GM18526 (cell line): ENCODE data around the gene PTRH2.

Source experiments
- POLR2A ChIP-seq: IDR thresholded peaks from 3 replicates; pipeline ENCODE4 v1.6.1; 2011; ENCODE audit not compliant: insufficient read length; ENCODE audit errors: extremely low read depth

The PTRH2 gene

DNA sequence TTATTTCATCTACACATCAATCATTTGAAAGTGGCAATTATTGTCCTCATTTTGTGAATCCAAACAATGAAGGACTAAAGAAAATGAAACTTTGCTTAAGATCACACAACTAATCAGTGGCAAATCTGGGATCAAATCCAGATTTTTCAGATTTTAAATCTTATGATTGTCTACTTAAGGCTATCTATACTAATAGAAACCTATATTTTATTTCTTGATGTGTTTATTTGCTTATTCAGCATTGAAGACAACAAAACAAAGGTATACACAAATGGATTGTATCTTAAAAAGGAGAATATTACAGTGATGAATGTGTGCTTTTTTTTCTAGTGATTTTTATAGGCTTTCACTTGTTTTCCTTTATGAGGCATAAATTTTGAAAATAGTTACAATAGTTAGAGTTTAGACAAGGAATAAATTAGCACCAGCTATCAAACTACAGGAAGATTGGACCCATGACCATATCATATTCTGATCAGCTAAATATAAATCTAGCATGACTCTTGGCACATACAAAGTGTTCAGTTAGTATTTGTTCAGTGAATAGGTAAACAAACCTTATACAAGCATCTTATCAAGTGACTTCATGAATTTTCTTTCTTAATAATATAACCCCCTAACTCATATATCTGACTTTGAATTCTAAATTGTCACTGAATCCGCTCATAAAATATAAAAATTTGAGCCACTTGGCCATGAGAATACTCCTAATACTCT is 20.7 kb upstream of the PTRH2 start:
- TF ChIP-seq POLR2A, result no peak

DNA sequence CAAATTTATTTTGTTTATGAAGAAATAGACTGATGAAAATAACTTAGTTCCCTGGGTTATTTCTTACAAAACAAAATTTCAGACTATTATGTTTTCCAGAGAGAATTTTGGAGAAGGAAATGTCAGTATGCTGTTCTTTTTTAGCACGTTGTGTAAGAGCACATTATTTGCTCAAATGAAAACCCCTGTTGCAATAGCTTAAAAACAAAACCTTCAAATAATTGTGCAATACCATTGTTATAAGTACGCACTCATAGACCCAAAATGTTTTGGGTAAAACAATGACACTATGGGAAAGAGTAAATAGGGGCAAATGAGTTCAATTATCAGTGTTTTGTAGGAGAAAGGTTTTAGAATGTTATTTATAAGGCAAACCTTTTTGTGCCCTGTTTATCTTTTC is 18.5 kb upstream of the PTRH2 start:
- TF ChIP-seq POLR2A, result no peak

DNA sequence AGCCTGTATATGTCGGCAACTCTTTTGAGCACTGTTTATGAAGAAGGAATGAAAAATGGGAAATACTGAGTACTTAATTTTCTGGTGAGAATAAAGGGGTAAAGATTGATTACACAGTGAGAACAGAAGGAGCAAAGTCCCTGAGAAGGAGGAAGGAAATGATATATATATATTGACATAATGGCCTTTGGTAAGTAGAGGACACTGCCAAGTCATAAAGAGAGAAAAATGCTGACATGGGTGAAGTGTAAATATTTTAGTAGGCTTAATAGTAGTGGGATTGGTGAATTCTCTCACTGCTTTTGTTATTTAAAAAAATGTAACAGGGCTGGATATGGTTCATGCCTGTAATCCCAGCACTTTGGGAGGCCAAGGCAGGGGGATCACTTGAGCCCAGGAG is 16.4 kb upstream of the PTRH2 start:
- TF ChIP-seq POLR2A, result no peak

DNA sequence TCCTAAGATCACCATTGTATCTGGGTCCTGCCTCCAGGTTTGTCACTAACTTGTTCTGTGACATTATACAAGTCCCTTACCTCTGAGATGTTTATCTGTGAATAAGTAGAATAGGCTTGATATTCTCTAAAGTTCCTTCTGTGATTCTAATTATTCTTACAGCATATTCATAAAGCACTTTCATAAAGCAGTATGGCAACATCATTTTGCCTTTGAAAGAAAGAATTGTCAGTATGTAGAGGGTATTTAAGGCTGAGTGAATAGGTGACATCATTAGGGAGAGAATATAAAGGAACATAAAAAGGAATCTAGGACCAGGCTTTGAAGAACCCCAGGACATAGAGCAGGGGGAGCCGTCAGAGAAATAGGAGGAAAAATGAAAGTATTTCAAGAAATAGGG is 15.8 kb upstream of the PTRH2 start:
- TF ChIP-seq POLR2A, result no peak

DNA sequence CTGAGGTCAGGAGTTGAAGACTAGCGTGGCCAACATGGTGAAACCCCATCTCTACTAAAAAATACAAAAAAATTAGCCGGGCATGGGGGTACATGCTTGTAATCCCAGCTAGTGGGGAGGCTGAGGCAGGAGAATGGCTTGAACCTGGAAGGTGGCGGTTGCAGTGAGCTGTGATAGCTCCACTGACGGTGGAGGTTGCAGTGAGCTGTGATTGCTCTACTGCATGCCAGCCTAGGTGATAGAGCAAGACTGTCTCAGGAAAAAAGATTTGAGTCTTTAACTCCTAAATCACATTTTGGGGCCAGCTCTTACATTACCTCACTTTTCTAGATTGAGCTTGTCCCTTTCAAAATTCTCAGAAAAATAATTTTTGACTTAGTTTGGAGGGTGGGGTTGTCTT is 15.4 kb upstream of the PTRH2 start:
- no peak for TF ChIP-seq POLR2A

DNA sequence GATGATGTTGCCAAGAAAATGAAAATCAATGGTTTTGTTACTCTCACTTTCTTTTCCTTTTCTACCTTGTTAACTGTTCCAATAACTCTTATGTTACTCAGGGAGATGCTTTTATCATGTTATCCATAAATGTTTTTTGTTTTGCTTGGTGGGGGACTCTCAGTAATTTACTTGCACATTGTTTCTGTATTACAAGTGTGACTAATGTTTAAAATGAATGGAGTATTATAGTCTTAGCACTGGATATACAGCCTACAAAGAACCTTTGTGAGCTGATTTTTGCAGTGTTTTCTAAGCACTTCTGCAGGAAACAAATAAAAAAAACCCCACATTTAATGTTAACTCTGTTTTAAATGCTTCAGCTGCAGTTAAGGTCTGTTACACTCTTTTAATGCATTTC is 12.3 kb upstream of the PTRH2 start:
- TF ChIP-seq POLR2A, result no peak

DNA sequence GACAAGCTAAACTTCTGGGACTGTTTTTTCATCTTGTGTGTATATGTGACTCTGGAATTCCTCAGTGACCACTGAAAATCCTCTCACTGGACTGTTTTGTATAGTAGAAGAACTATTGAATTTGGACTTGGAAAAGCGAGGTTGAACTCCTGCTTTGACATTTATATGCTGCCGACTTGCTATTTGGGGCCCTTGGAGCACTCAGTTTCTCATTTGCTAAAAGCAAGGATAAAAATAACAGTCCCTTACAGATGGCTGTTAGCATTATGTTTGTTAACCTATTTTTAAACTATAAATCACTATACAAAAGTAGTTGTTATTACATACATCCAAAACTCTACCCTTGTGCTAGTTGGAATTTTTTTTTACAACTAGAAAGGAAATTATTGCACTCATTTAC is 9.2 kb upstream of the PTRH2 start:
- no peak for TF ChIP-seq POLR2A

DNA sequence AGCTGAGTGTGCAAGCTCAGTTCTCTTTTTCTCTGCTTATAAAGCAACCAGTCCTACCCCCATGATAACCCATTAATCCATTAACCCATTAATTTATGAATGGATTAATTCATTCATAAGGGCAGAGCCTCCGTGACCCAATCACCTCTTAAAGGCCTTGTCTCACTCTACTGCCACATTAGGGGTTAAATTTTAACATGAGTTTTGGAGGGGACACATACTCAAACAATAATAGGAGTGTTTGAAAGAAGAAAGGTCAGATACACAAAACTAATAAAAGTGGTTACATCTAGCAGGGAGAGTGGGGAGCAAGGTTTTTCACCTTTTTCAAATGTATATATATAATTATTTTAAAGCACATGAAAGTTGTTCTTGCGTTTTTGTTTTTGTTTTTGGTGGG is 7.0 kb upstream of the PTRH2 start:
- no peak for TF ChIP-seq POLR2A

DNA sequence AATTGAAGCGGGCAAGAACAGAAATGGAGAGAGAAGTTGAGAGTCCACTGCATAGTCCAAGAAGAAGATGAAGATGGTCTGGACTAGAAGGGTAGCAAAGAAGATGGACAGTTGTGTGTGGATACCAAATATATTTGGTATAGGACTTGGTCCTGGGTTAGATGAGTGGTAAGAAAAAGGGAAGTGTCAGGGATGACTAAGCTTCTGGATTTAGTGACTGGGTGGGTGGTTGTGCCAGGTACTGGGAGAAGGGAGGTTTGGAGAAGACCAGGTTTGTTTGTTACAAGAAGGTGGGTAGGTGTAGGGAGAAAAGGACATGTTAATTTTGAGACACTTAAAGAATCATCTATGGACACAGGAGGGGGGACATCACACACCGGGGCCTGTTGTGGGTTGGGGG is 5.6 kb upstream of the PTRH2 start:
- TF ChIP-seq POLR2A, result no peak

DNA sequence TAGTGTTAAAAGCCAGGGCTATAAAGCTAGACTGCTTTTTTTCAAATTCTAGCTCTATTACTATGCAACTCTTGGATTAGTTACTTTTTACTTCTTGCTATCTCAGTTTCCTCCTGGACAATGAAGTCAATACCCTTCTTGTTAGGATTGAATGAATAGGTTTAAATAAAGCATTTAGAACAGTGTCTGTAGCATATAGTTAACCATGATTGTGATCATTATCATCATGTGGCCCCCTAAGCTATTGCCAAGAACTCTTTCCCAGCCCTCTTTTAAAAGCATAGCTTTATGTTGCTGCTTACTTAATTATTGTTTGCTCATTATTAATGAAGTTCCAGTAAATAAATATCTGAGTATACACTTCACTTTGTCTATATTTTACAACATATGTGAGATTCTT is 4.7 kb upstream of the PTRH2 start:
- TF ChIP-seq POLR2A, result no peak

DNA sequence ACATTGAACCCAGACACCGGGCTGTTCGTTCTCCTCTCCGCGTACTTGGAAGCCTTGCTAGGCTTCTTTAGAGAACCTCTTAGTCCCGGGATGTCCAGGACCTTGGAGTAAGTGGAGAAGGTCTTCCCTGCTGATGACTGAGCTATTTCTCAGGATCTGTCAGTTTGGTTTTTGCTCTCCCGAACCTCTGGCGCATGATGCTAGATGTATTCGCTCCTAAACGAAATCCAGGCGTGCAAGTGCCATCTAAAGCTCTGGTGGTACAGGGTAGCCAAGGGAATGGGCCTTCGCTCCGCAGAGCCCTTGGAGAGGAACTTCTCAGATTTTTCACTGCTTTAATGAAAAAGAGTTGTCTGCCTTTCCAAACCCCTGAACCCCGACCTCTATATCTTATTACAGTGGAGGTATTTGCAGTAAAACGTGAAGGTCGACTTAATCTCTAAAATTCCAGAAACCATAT is 771 bp upstream of the PTRH2 start:
- no peak for TF ChIP-seq POLR2A

DNA sequence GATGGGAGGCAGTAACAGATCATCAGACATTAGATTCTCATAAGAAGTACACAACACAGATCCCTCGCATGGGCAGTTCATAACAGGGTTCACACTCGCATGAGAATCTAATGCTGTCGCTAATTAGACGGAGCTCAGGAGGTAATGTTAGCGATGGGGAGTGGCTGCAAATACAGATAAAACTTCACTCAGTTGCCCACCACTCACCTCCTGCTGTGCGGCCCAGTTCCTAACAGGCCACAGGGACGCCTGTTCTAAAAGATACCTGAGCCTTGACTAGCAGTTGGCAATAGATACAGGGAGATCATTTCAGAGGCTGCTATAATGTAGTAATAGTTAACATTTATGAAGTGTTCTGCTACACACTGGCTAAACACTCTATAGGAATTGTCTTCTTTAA is 4.9 kb downstream of the PTRH2 start:
- no peak for TF ChIP-seq POLR2A

DNA sequence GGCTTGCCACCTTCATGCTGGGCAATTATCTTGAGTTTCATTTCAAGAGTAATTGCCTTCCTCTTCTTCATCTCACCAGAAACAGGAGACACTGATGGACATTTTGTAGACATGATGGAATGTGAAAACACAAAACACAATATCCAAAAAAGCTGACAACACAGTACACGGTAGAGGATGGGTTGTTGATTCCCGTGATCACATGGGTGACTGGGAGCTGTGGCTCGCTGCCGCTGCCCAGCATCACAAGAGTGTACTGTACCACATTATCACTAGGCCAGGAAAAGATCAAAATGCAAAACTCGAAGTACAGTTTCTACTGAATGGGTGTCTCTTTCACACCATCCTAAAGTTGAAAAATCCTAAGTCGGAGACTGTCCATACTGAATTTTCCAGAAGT is 7.4 kb downstream of the PTRH2 start:
- no peak for TF ChIP-seq POLR2A

DNA sequence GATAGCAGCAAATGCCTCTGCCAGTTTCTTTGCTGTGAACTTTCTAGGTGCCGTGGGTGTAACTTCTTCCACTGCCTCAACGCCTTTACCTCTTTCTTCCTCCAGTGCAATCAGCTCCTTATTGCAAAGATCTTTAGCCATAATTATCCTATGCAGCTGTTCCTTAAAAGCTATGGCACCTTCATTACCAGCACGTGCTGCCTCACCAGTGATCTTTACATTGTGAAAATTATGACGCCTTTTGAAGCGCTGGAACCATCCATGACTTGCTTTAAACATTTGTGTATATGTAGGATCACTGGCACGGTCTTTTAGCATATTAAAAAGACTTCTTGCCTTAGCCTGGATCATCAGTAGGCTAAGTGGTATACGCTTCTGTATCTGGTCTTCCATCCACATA is 8.0 kb downstream of the PTRH2 start:
- TF ChIP-seq POLR2A, result no peak

DNA sequence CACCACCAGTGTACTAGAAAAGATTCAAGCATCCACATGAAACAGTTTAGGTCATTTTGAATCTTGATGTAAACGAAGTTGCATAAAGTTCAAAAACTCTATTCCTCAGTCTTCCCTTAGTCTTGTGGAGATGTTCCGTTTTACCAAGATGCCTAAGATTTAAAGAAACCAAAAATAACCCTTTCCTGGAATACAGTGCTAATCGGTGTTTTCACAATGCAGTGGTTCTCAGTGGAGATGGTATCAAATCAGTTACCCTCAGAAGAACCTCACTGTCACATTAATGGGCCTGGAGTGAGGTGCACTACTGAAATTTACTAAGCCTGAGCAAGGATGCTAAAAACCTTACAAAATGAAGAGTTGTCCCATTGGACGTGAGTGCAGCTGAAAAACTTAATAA is 9.1 kb downstream of the PTRH2 start:
- no peak for TF ChIP-seq POLR2A

DNA sequence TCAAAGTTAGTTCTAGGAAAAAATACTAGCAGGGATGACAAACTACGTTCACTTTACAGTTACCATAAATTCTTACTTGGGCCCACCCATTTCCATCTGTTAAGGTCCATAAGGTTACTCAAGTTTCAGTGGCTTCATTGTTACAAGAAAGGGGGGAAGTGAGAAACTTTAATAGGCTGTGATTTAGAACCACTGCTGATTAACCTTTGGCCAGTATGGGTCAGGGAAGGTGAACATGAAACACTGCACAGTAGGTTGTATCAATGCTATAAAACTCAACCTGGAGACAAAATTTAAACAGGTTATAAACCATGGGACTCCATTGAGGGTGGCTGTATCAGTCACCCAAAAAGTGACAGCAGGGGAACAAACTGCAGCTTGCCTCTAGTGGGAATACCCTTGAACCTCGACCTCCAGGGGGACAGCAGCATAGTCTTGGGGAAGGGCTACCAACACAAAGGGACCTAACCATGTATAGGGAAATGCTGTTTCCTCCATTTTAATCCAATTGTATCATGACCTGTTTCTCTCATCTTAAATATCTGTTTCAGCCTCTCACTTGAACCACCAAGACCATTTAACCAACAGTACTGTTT is 10.4 kb downstream of the PTRH2 start:
- no peak for TF ChIP-seq POLR2A

DNA sequence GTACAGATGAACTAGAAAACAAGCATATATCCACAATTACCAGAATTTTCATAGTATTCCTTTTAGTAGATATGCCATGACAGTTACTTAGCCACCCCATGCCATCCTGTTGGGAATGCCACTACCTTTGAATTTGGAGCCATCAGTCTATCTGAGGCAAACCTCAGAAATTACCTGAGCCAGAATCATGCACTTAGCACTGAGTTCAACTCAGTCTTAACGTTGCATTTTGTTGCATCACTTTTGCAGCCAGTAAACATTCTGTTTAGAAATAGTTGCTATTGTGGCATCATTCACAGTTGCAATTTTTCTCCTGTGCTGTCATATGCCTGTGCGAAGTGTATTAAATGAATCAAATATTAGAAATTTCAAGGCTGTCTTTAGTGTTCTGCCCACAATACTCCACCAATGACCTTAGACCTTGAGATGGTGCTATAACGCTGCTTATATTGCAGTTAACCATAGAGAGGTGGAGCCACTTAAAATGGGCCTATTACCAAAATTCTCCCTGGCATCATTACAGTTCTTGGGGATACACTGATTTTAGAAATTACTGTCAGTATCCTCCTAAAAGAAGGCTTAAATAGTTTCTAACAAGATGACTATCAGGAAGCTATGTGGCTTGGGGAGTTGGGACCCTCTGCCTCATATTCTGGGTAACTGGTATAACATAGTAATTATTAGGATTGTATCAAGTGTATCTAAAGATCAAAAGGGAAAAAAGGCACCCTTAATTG is 11.1 kb downstream of the PTRH2 start:
- no peak for TF ChIP-seq POLR2A

DNA sequence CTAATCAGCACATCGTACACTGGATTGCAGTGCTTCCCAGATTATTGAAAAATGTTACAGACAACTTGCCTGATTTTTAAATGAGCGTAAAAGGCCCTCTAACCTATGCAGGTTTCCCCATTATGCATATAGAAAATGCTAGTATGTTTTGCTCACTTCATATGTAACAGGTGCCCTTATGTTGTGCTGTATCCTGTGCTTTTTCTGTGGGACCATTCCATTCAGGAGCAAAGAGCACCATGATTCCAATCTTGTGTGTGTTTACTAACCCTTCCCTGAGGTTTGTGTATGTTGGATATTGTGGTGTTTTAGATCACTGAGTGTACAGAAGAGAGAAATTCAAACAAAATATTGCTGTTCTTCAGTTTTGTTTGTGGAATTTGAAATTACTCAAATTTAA is 12.9 kb downstream of the PTRH2 start:
- no peak for TF ChIP-seq POLR2A
